HFF-Myc (cell line): Measurements from ENCODE around the gene SPPL3.

Source experiments
- DNase-seq: peaks from one replicate; pipeline ENCODE4 v3.0.0-alpha.2; 2011; ENCODE audit warnings: low read depth; ENCODE audit errors: extremely low read depth
- H3K4me3 ChIP-seq: replicated peaks from 2 replicates; pipeline ENCODE4 v1.5.1; 2011; ENCODE audit warnings: low read depth, mild to moderate bottlenecking, control low read depth, low read length
- TF ChIP-seq, protein P1 (sequence below): IDR thresholded peaks from 2 replicates; pipeline ENCODE4 v1.5.1; 2012; ENCODE audit warnings: mild to moderate bottlenecking, low read depth, low read length, control low read depth; ENCODE audit errors: missing control alignments

The SPPL3 gene

DNA sequence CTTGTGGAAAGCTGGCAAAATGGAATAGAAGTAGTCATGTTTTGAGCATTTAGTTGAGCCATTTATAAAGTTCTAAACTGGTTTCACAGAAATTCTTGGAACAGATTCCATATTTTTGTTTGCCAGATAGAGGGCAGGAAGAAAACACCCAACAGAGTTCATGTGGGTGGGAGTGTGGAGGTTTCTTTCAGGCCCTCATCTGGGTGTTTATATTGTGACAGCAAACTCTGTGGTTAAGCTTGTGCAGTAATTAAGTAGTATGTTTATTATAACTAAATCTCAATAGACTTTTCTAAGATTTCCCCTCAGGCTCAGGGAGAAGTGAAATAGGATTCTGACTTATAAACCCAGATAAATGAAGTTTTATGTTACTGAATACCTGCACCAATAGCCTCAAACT lies 57.4 kb downstream of the SPPL3 start:
- no peak for DNase-seq
- TF ChIP-seq, protein P1, sequence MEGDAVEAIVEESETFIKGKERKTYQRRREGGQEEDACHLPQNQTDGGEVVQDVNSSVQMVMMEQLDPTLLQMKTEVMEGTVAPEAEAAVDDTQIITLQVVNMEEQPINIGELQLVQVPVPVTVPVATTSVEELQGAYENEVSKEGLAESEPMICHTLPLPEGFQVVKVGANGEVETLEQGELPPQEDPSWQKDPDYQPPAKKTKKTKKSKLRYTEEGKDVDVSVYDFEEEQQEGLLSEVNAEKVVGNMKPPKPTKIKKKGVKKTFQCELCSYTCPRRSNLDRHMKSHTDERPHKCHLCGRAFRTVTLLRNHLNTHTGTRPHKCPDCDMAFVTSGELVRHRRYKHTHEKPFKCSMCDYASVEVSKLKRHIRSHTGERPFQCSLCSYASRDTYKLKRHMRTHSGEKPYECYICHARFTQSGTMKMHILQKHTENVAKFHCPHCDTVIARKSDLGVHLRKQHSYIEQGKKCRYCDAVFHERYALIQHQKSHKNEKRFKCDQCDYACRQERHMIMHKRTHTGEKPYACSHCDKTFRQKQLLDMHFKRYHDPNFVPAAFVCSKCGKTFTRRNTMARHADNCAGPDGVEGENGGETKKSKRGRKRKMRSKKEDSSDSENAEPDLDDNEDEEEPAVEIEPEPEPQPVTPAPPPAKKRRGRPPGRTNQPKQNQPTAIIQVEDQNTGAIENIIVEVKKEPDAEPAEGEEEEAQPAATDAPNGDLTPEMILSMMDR = no peak
- no peak overlapping the region for H3K4me3 ChIP-seq

DNA sequence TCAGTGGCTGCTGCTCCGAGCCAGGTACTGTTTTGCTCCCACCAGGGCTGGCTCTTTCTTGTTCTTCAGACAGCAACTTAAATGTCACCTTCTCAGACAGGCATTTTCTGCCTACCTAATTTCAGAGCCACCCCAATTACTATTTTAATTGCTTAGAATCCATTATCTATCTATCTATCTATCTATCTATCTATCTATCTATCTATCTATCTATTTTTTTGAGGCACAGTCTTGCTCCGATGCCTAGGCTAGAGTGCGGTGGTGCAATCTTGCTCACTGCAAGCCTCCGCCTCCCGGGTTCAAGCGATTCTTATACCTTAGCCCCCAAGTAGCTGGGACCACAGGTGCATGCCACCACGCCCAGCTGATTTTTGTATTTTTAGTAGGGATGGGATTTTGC lies 58.5 kb downstream of the SPPL3 start:
- no peak overlapping the region for H3K4me3 ChIP-seq
- TF ChIP-seq, protein P1 = no peak
- DNase-seq = no peak

DNA sequence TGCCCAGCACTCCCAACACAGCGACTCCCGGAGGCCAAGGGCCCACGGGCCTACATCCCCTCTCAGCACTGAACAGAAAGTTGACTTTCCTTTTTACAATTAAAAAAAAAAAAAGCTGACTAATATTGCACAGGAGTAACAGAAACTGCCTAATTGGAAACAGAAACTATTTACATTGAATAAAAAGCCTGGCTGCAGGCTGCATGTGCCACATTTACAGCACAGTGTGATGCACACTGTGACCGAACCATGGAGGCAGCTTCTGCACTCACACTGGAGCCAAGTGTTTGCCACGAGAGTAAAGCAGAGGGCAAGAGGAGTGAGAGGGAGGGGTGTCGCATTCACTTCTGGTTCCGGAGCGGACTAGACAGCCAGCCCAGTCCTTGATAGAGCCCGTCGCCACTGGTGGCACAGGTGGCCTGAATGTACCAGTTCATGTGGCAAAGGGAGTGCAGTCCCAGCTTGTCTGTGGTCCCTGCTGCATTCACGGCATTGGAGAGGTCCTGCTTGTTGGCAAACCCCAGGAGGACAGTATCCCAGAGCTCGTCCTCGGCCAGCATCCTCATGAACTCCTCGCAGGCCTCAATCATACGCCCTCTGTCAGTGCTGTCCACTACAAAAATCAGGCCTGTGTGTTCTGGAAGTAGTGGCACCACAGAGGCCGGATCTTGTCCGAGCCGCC lies 59.2 kb downstream of the SPPL3 start:
- TF ChIP-seq, protein P1 = peak; percentile 12
- DNase-seq = no peak
- no peak overlapping the region for H3K4me3 ChIP-seq

DNA sequence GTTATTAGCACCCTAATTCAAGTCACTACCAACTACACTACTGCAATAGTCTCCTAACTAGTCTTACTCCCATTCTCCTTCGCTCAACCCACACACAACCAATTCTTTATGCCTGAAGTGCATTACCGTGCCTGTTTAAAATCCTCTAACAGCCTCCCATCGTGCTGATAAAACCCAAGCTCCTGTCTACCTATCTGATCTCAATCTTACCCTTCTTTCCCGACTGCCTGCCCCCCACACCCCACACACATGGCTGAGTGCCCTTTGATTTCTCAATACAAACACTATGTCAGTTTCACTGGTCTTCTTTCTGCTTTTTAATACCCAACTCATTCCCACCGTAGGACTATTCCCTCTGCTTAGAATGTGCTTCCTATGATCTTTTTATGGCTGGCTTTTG lies 59.9 kb downstream of the SPPL3 start:
- DNase-seq = no peak
- TF ChIP-seq, protein P1 = no peak
- H3K4me3 ChIP-seq = no peak overlapping the region

DNA sequence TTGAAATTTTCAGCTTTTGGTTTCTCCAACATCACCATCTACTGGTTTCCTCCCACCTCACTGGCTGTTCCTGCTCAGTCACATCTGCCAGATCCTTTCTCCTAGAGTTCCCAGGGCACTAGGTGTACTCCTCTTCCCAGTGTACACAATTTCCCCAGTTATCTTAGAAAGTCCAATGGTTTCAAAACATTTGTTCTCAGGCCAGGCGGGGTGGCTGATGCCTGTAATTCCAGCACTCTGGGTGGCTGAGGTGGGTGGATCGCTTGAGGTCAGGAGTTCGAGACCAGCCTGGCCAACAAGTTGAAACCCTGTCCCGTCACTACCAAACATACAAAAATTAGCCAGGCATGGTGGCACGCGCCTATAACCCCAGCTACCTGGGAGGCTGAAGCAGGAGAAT lies 60.7 kb downstream of the SPPL3 start:
- no peak overlapping the region for H3K4me3 ChIP-seq
- TF ChIP-seq, protein P1 = no peak
- DNase-seq = no peak

DNA sequence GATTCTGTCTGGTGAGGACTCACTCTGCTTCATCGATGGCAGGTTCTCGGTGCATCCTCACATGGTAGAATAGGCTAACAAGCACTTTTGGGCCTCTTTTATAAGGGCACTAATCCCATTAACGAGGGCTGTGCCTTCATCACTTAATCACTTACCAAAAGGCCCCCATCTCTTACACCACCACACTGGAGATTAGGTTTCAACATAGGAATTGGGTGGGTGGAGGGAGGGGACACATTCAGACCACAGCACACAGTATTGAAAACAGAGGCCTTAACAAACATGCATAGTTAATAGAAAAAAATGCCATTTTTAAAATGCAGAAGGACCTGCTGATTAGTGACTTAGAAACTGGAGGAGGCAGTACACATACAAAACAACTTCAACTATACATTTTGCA lies 61.6 kb downstream of the SPPL3 start:
- no peak for DNase-seq
- TF ChIP-seq, protein P1 = no peak
- H3K4me3 ChIP-seq = no peak overlapping the region

DNA sequence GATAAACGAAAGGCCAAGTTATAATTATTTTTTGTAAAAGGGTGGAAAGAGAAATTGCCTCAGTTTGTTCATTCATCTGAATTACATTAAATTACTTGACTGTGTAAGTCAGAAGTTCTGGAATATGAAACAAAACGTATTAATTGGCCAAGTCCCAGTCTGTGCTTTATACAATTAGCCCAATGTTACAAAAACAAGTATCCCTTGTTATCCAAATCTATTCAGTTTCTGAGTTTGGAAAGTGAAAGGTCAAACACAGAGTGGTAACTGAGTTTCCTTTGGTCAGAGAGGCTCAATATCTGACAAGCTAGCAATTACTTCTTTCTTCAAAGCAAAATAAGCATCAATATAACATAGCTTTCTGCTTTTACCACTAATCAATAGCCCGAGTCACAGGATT lies 62.6 kb downstream of the SPPL3 start:
- TF ChIP-seq, protein P1 = no peak
- H3K4me3 ChIP-seq = no peak overlapping the region
- DNase-seq = no peak
